ENCODE data around the gene CCDC89. TPM values are rescaled to one million over a fixed set of nuclear protein-coding genes. Genes with fewer than 3 reads are reported as not detected.

The CCDC89 gene
- total and polyA plus RNA-seq, 9 of the 15 experiments (the other 6 are each of a cell fraction or from before 2014, with no cell fraction given) = 0.07 to 0.09 TPM; not detected in 7

DNA sequence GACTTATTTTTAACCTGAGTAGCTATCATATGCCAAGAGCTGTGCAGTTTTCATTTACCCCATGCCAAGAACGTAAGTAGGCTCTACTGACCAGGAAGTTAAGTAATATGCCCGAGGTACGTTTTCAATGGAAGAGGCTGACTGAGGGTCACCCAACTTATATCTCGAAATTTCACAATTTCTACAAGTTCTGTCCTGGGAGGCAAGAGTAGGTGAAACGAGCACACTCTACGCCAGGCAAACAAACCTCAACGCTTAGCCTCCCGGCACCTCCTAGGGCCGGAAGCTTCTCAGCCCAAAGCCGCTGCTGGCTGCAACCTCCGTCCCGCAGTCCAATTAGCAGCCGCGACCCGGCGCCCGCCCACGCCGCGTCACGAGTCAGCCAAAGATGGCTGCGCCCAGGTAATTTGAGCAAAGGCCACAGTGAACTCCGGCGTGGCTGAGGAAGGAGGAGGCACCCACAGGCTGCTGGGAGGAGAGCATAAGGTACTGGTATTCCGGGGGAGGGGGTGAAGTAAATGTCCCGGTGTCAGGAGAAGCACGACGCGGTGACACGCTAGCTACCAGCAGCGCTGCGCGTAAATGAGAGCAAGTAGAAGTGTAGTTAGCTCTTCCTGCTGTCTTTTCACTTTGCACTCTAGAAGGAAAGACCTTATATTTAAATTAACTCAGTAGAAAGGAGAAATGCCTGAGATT, 38.2 kb downstream of the CCDC89 start, which contains the start of gene TMEM126A (continued):
- TF ChIP-seq BACH1 (tag; IDR thresholded peaks at IDR 0.05) (0 out of 2 replicates have a peak, but pooled peaks have one; percentile 24), ZBED1 (IDR thresholded peaks at IDR 0.05) (no peak), DIDO1 (tag; IDR thresholded peaks at IDR 0.05; ENCODE audit: low read depth) (no peak), ZBTB43 (CRISPR knock-in tag; IDR thresholded peaks at IDR 0.05) (no peak), ZNF41 (CRISPR knock-in tag; conservative IDR thresholded peaks at IDR 0.05) (no peak), SMAD1 (IDR thresholded peaks at IDR 0.05; ENCODE audit: low read depth, low read length, partially characterized antibody) (no peak), ZNF146 (CRISPR knock-in tag; IDR thresholded peaks at IDR 0.05; ENCODE audit: unreplicated experiment) (no peak), HMGN3 (IDR thresholded peaks at IDR 0.05; ENCODE audit: borderline replicate concordance, extremely low read depth, insufficient read length, low read depth, low read length) (peak; percentile 96), RAD21 (CRISPR knock-in tag; conservative IDR thresholded peaks at IDR 0.05 in 1 of 2, IDR thresholded peaks at IDR 0.05 in 1 of 2) (0 out of 4 replicates have a peak, but pooled peaks of 1 of the 2 experiments have one; percentile 22), ARNT (IDR thresholded peaks at IDR 0.05) (no peak), NR2C1 (IDR thresholded peaks at IDR 0.05) (peak; percentile 70), NR2C1 (tag; IDR thresholded peaks at IDR 0.05) (peak; percentile 83), FOXM1 (IDR thresholded peaks at IDR 0.05; ENCODE audit: low read depth) (0 out of 2 replicates have a peak, but pooled peaks have one; percentile 14), FOXM1 (CRISPR knock-in tag; IDR thresholded peaks at IDR 0.05; ENCODE audit: low read depth) (no peak), PHB (CRISPR knock-in tag; IDR thresholded peaks at IDR 0.05) (no peak), HOXB6 (CRISPR knock-in tag; IDR thresholded peaks at IDR 0.05; ENCODE audit: borderline replicate concordance) (no peak), PURB (CRISPR knock-in tag; IDR thresholded peaks at IDR 0.05; ENCODE audit: low read depth) (no peak), ZBTB33 (CRISPR knock-in tag; IDR thresholded peaks at IDR 0.05) (0 out of 2 replicates have a peak, but pooled peaks have one; percentile 13), MEIS2 (IDR thresholded peaks at IDR 0.05; ENCODE audit: partially characterized antibody) (no peak), WHSC1 (IDR thresholded peaks at IDR 0.05; ENCODE audit: low read length) (no peak), CCNT2 (IDR thresholded peaks at IDR 0.05; ENCODE audit: borderline replicate concordance, extremely low read depth, insufficient read length, low read depth, low read length) (peak; percentile 93), TAF15 (IDR thresholded peaks at IDR 0.05; ENCODE audit: low read depth, low read length) (no peak), TSC22D4 (tag; IDR thresholded peaks at IDR 0.05) (no peak), C11orf30 (IDR thresholded peaks at IDR 0.05; ENCODE audit: low read depth) (peak; percentile 92)
- TF ChIP-seq, protein P1, sequence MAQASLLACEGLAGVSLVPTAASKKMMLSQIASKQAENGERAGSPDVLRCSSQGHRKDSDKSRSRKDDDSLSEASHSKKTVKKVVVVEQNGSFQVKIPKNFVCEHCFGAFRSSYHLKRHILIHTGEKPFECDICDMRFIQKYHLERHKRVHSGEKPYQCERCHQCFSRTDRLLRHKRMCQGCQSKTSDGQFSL (CRISPR knock-in tag; IDR thresholded peaks at IDR 0.05) = peak; percentile 73; the same call in 1 of the 2 replicates
- TF ChIP-seq, protein P1 (tag; IDR thresholded peaks at IDR 0.05) = no peak
